Measurements from ENCODE around the gene ZNF786. TPM values are rescaled to one million over a fixed set of nuclear protein-coding genes. Genes with fewer than 3 reads are reported as not detected.
A peak's percentile ranks its signal among the peaks of the same experiment; 100 is the strongest.
"Not testable (repeated sequence)": the region's sequence is repeated elsewhere in the genome, so short reads cannot be mapped to it uniquely, and the experiment has no call there.

Gene ZNF786
- total and polyA plus RNA-seq, 2 donors (not counting 1 experiment from before 2014, with no cell fraction given), result 1.8 to 4.6 TPM

DNA sequence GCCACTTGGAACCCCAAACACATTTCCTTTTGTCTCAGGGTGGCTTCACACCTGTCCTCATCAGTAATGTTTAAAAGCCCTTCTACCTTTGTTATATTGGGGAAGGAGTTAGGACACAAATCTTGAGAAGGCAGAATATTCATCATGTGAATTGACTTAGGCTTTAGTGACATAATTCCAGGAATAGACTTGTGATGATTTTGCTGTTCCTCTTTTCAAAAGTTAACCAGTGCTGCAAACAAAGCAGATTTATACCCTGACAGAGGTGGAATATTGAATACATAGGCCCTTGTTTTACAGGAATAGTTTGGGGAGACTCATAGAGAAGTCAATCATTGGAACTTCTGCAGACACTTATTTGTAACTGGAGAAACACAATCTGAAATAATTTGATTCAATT, 27.0 kb downstream of the ZNF786 start:
- no peak overlapping the region for H3K9ac ChIP-seq (ENCODE audit: insufficient read depth, low read length)
- H3K36me3 ChIP-seq (ENCODE audit: control insufficient read depth, insufficient read depth, low read length), result no peaks in the 10 kb centered on the region
- no peaks in the 10 kb centered on the region for H3K9me3 ChIP-seq (ENCODE audit: control insufficient read depth, insufficient read depth, low read depth, low read length)
- H2AFZ ChIP-seq (ENCODE audit: low read length), result no peak overlapping the region
- no peaks in the 10 kb centered on the region for H3K79me2 ChIP-seq (ENCODE audit: control insufficient read depth, insufficient read depth, low read length)
- H4K20me1 ChIP-seq (ENCODE audit: control insufficient read depth, extremely low read depth, insufficient read depth, low read length), result no peaks in the 10 kb centered on the region
- no peak overlapping the region for H3K4me2 ChIP-seq (ENCODE audit: extremely low read depth, insufficient read depth, low read length)
- DNase-seq (ENCODE audit: low read depth in 2 of 2), result no peak
- no peak overlapping the region for H3K4me3 ChIP-seq (replicated peaks in 1 of 4; ENCODE audit: control extremely low read depth in 1 of 4, insufficient read depth in 1 of 4, low read depth in 3 of 4, low read length in 4 of 4)
- TF ChIP-seq EZH2 (IDR thresholded peaks at IDR 0.05; ENCODE audit: low read length, missing control alignments), result no peak
- TF ChIP-seq, protein P1, sequence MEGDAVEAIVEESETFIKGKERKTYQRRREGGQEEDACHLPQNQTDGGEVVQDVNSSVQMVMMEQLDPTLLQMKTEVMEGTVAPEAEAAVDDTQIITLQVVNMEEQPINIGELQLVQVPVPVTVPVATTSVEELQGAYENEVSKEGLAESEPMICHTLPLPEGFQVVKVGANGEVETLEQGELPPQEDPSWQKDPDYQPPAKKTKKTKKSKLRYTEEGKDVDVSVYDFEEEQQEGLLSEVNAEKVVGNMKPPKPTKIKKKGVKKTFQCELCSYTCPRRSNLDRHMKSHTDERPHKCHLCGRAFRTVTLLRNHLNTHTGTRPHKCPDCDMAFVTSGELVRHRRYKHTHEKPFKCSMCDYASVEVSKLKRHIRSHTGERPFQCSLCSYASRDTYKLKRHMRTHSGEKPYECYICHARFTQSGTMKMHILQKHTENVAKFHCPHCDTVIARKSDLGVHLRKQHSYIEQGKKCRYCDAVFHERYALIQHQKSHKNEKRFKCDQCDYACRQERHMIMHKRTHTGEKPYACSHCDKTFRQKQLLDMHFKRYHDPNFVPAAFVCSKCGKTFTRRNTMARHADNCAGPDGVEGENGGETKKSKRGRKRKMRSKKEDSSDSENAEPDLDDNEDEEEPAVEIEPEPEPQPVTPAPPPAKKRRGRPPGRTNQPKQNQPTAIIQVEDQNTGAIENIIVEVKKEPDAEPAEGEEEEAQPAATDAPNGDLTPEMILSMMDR (conservative IDR thresholded peaks at IDR 0.05 in 1 of 2, IDR thresholded peaks at IDR 0.05 in 1 of 2; ENCODE audit: low read depth in 1 of 2, low read length in 2 of 2), result no peak
- no peaks in the 10 kb centered on the region for H3K27me3 ChIP-seq (ENCODE audit: control insufficient read depth, insufficient read depth, low read length)
- no peak overlapping the region for H3K27ac ChIP-seq (ENCODE audit: insufficient read depth, low read length)
- H3K4me1 ChIP-seq (ENCODE audit: control insufficient read depth, extremely low read depth, insufficient read depth, low read length), result no peaks in the 10 kb centered on the region

DNA sequence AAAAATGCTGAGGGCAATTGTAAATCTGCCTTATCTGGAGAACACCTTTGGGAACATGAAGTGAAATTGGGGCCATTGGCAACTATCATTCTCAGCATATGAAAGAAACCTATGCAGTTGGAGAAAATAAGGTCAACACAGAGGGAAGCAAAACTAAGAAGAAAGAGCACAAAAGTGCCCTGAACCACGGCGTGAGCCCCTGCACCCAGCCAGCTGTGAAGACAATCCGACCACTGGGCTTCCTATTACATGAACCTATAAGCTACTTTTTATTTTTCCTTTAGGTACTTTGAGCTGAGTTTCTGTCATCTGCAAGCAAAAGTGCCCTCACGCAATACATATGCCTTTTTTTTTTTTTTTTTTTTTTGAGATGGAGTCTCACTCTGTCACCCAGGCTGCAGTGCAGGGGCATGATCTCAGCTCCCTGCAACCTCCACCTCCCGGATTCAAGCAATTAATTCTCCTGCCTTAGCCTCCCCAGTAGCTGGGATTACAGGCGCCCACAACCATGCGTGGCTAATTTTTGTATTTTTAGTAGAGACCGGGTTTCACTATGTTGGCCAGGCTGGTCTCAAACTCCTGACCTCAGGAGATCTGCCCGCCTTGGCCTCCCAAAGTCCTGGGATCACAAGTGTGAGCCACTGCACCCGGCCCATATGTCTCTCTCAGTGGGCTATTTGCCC, 28.2 kb downstream of the ZNF786 start:
- H3K79me2 ChIP-seq (ENCODE audit: control insufficient read depth, insufficient read depth, low read length); H4K20me1 ChIP-seq (ENCODE audit: control insufficient read depth, extremely low read depth, insufficient read depth, low read length); H2AFZ ChIP-seq (ENCODE audit: low read length); H3K9me3 ChIP-seq (ENCODE audit: control insufficient read depth, insufficient read depth, low read depth, low read length); H3K36me3 ChIP-seq (ENCODE audit: control insufficient read depth, insufficient read depth, low read length); DNase-seq (ENCODE audit: low read depth in 2 of 2); H3K4me1 ChIP-seq (ENCODE audit: control insufficient read depth, extremely low read depth, insufficient read depth, low read length); H3K4me3 ChIP-seq (replicated peaks in 1 of 4; ENCODE audit: control extremely low read depth in 1 of 4, insufficient read depth in 1 of 4, low read depth in 3 of 4, low read length in 4 of 4); H3K9ac ChIP-seq (ENCODE audit: insufficient read depth, low read length); H3K27ac ChIP-seq (ENCODE audit: insufficient read depth, low read length); H3K27me3 ChIP-seq (ENCODE audit: control insufficient read depth, insufficient read depth, low read length); H3K4me2 ChIP-seq (ENCODE audit: extremely low read depth, insufficient read depth, low read length): not testable (repeated sequence)

DNA sequence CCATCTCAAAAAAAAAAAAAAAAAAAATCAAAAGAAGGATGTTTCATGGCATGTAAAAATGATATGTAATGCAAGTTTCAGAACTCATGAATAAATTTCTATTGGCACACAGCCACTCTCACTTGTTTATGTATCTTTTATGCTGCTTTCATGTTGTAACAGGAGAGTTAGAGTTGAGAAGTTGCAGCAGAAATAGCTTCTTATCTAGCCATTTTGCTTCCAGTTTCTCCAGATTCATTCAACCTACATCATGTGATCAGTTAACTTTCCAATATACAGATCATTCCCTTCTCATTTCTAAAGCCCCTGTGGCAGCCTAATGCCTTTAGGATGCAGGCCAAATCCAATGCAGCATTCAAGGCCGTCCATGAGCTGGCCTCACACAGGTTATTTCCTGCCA, 30.4 kb downstream of the ZNF786 start:
- H3K27me3 ChIP-seq (ENCODE audit: control insufficient read depth, insufficient read depth, low read length), result no peaks in the 10 kb centered on the region
- H3K9ac ChIP-seq (ENCODE audit: insufficient read depth, low read length), result no peak overlapping the region
- H3K36me3 ChIP-seq (ENCODE audit: control insufficient read depth, insufficient read depth, low read length), result no peaks in the 10 kb centered on the region
- H3K9me3 ChIP-seq (ENCODE audit: control insufficient read depth, insufficient read depth, low read depth, low read length), result no peaks in the 10 kb centered on the region
- no peaks in the 10 kb centered on the region for H4K20me1 ChIP-seq (ENCODE audit: control insufficient read depth, extremely low read depth, insufficient read depth, low read length)
- no peak overlapping the region for H2AFZ ChIP-seq (ENCODE audit: low read length)
- TF ChIP-seq EZH2 (IDR thresholded peaks at IDR 0.05; ENCODE audit: low read length, missing control alignments), result no peak
- TF ChIP-seq, protein P1 (conservative IDR thresholded peaks at IDR 0.05 in 1 of 2, IDR thresholded peaks at IDR 0.05 in 1 of 2; ENCODE audit: low read depth in 1 of 2, low read length in 2 of 2), result no peak
- no peak overlapping the region for H3K4me3 ChIP-seq (replicated peaks in 1 of 4; ENCODE audit: control extremely low read depth in 1 of 4, insufficient read depth in 1 of 4, low read depth in 3 of 4, low read length in 4 of 4)
- H3K4me1 ChIP-seq (ENCODE audit: control insufficient read depth, extremely low read depth, insufficient read depth, low read length), result no peaks in the 10 kb centered on the region
- no peak overlapping the region for H3K4me2 ChIP-seq (ENCODE audit: extremely low read depth, insufficient read depth, low read length)
- H3K79me2 ChIP-seq (ENCODE audit: control insufficient read depth, insufficient read depth, low read length), result no peaks in the 10 kb centered on the region
- H3K27ac ChIP-seq (ENCODE audit: insufficient read depth, low read length), result no peak overlapping the region
- DNase-seq (ENCODE audit: low read depth in 2 of 2), result peak; percentile 6 to 23
